COLO668 (cell line): Measurements from ENCODE around the gene ARRB2.

ENCODE experiments used
- DNase-seq: peaks from one replicate; lab custom pipeline; 2025; ENCODE audit not compliant: unreplicated experiment; lab: John Stamatoyannopoulos, UW

Gene ARRB2

DNA sequence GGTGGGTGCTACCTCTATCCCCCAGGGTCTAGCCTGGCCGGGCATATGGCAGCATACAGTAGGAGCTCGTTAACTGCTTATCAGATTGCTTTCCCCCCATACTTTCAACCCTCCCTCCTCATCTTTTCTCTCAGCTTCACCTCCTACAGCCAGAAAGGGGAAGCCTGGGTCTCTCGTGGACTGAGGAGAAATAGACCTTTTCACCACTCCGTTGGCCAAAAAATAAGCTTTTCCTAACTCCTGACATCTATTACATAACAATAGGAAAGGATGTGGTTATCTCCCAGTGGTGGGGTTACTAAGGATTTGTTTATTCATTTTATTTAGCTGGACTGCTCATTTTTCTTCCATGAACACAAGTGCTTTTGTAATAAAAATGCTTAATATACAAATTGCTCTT, 38.3 kb downstream of the ARRB2 start:
- DNase-seq = no peak

GRCh38 chr17:4750606-4751005, 40.2 kb downstream of the ARRB2 start:
- no peak for DNase-seq

- no peak for DNase-seq
Observed at GRCh38 chr17:4751932-4752331, 41.5 kb downstream of the ARRB2 start.

DNA sequence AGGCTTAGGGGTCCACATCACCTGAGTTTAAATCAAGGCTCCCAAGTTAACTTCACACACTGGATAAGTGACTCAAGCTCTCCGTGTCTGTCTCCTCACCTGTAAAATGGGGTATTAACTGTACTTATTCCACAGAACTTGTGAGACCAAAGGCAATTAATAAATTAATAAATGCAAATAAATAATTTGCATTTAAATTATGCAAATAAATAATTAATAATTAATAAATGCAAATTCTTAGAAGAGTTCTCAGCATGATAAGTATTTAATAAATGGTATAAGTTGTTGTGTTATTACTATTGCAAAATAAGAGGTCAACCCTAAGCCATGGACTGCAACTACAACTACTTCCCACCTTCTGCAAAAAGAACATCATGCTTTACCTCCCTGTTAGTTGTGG, 43.0 kb downstream of the ARRB2 start:
- no peak for DNase-seq

- DNase-seq = no peak
Observed at GRCh38 chr17:4759776-4760236, 49.4 kb downstream of the ARRB2 start.

DNA sequence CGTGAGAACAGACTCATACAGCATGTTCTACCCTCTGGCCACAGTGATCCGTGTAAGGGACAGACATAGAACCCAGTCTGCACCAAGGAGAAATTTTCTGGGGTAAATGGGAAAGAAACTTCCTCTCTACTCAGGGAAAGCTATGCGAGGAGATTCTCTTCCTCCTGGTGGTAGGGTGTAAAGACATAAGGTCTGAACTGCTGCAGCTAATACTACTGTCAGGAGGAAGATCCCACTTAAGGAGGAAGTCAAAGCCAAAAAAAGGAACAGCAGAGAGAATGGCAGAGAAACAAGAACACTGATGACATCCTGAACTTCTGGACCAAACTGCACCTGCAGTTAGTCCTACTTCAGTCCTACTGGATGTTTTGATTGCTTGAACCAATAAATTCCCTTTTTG, 54.2 kb downstream of the ARRB2 start:
- no peak for DNase-seq

GRCh38 chr17:4766201-4766600, 55.8 kb downstream of the ARRB2 start:
- no peak for DNase-seq

DNA sequence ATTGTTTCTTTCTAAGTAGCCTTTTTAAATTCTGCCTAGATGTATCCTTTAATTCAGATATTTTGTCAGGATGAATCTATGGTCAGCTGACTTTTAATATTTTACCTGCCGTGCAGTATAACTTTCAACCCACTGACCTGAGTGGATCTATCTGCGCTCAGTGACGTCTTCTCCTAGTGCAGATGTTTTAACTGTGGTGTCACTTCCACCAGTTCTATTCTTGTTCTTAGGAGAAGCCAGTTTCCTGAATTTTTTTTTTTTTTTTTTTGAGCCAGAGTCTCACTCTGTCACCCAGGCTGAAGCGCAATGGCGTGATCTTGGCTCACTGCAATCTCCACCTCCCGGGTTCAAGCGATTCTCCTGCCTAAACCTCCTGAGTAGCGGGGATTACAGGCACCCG, 56.3 kb downstream of the ARRB2 start:
- no peak for DNase-seq

DNA sequence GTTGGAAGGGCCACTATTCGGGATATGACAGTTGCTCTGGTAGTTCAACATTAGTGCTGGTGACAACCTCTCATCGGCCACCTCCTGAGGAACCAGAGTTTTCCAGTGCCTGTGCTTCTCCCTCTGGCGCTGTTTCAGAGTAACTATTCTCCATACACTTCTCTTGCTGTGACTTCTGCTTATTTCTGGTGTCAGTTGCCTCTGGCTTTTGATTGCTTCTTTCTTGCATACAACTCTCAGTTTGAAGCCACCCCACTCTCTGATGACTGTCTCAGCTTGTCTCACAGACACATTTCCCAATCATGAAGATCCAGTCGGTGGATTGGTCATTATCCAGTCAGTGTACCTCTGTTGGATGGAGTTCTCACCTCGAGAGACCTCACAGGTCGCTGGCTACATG, 57.9 kb downstream of the ARRB2 start:
- DNase-seq = no peak

GRCh38 chr17:4769628-4770027, 59.2 kb downstream of the ARRB2 start:
- no peak for DNase-seq
